ENCODE measurements around the gene CAMK2A. TPM values are rescaled to one million over a fixed set of nuclear protein-coding genes. Genes with fewer than 3 reads are reported as not detected.

Gene CAMK2A
- total RNA-seq, 1 donor from 2014 or later = not detected

GRCh38 chr5:150300496-150301169 lies 11.1 kb upstream of the CAMK2A start:
- Mint-ChIP-seq H3K36me3 (ENCODE audit: unreplicated experiment) (no peaks in the 10 kb centered on the region), H3K27me3 (ENCODE audit: unreplicated experiment) (no peaks in the 10 kb centered on the region), H3K4me1 (ENCODE audit: unreplicated experiment) (peaks cover 19% of the 10 kb centered on the region), H3K9me3 (ENCODE audit: unreplicated experiment) (no peaks in the 10 kb centered on the region), H3K4me3 (ENCODE audit: unreplicated experiment) (no peak overlapping the region), H3K27ac (ENCODE audit: unreplicated experiment) (no peak overlapping the region)
- no peak for DNase-seq (ENCODE audit: extremely low spot score, unreplicated experiment)
- TF ChIP-seq CTCF (IDR thresholded peaks at IDR 0.05) = no peak

DNA sequence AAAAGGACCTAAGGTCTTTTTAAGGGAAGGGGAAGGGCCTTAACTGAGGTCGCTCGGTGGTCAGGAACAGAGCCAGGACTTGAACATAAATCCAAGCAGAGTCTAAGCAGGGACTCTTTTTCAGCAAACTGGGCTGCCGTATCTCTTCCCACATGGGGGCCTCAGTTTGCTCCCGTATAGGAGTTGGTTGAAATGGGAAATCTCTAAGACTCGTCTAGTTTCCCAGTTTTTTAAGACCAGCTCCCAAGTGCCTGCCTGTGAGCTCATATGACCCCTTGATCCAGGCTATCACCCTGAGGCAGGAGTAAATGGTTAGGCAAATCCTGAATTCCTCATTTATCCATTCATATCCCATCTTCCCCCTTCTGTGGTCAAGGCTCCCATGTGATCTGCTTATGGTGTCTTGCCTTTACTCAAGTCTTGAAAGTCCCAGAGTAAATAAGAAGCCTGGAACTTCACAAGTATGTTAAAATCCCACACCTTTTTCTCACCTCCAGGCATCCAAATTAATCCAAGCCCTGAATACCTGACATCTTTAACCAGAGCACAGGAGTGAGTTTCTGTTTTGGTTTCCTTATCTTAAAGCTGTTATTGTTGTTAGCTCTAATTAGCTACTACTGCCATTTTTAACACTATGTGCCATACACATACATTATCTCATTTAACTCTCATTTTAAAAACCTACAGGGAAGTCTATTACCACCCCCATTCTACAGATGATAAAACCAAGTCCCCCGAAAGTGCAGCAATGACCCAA lies 10.2 kb upstream of the CAMK2A start:
- no peaks in the 10 kb centered on the region for H3K27me3 Mint-ChIP-seq (ENCODE audit: unreplicated experiment)
- no peak for DNase-seq (ENCODE audit: extremely low spot score, unreplicated experiment)
- H3K4me3 Mint-ChIP-seq (ENCODE audit: unreplicated experiment) = no peak overlapping the region

DNA sequence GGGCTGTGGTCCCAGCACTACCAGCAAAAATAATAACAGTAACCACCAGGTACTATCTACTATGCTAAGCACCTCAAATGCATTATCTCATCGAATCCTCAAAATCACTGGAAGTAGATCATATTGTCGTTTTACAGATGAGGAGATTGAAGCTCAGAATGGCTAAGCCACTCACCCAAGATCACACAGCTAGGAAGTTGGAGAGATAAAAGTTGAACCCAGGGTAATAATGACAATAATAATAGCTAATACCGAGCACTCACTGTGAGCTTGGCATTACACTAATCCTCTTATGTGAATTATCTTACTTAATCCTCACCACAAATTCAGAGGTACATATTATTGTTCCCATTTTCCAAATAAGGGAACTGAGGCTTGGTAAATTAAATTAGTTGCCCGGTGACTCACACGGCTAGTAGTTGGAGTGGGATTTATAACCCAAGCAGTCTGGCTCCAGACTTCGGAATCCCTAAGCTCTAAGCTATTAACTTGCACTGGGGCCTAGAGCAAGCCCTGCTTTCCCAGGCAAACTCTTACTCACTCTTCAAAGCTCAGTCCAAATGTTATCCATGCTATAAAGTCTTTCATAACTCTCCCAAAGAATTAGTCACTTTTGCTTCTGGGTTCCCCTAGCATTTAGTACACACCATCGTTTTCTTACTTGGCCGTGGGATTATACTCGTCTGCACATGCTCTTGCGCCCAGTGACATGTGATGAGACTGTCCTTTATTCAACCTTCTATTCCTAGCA lies 9.3 kb upstream of the CAMK2A start:
- Mint-ChIP-seq H3K4me1 (ENCODE audit: unreplicated experiment) (peaks cover 23% of the 10 kb centered on the region), H3K27me3 (ENCODE audit: unreplicated experiment) (no peaks in the 10 kb centered on the region), H3K4me3 (ENCODE audit: unreplicated experiment) (no peak overlapping the region), H3K27ac (ENCODE audit: unreplicated experiment) (no peak overlapping the region), H3K36me3 (ENCODE audit: unreplicated experiment) (no peaks in the 10 kb centered on the region), H3K9me3 (ENCODE audit: unreplicated experiment) (no peaks in the 10 kb centered on the region)
- TF ChIP-seq CTCF (IDR thresholded peaks at IDR 0.05) = no peak
- no peak for DNase-seq (ENCODE audit: extremely low spot score, unreplicated experiment)

More for the DNA sequence above, 10.2 kb upstream of the CAMK2A start:
- Mint-ChIP-seq H3K27ac (ENCODE audit: unreplicated experiment) (no peak overlapping the region), H3K4me1 (ENCODE audit: unreplicated experiment) (peaks cover 27% of the 10 kb centered on the region), H3K36me3 (ENCODE audit: unreplicated experiment) (no peaks in the 10 kb centered on the region), H3K9me3 (ENCODE audit: unreplicated experiment) (no peaks in the 10 kb centered on the region)
- TF ChIP-seq CTCF (IDR thresholded peaks at IDR 0.05) = no peak

- Mint-ChIP-seq H3K27me3 (ENCODE audit: unreplicated experiment) (no peaks in the 10 kb centered on the region), H3K9me3 (ENCODE audit: unreplicated experiment) (no peaks in the 10 kb centered on the region), H3K27ac (ENCODE audit: unreplicated experiment) (no peak overlapping the region), H3K4me3 (ENCODE audit: unreplicated experiment) (no peak overlapping the region), H3K4me1 (ENCODE audit: unreplicated experiment) (peaks cover 20% of the 10 kb centered on the region), H3K36me3 (ENCODE audit: unreplicated experiment) (no peaks in the 10 kb centered on the region)
- no peak for TF ChIP-seq CTCF (IDR thresholded peaks at IDR 0.05)
- DNase-seq (ENCODE audit: extremely low spot score, unreplicated experiment) = no peak
Measured at GRCh38 chr5:150297934-150298595, 8.5 kb upstream of the CAMK2A start.

Measured in osteocyte (in vitro differentiated cells).